NCI-H1092 (cell line): ENCODE measurements around the gene CTBP2.
A peak's percentile ranks its signal among the peaks of the same experiment; 100 is the strongest.

ENCODE experiments used
- DNase-seq: peaks from one replicate; lab custom pipeline; 2025; lab: John Stamatoyannopoulos, UW

Gene CTBP2

DNA sequence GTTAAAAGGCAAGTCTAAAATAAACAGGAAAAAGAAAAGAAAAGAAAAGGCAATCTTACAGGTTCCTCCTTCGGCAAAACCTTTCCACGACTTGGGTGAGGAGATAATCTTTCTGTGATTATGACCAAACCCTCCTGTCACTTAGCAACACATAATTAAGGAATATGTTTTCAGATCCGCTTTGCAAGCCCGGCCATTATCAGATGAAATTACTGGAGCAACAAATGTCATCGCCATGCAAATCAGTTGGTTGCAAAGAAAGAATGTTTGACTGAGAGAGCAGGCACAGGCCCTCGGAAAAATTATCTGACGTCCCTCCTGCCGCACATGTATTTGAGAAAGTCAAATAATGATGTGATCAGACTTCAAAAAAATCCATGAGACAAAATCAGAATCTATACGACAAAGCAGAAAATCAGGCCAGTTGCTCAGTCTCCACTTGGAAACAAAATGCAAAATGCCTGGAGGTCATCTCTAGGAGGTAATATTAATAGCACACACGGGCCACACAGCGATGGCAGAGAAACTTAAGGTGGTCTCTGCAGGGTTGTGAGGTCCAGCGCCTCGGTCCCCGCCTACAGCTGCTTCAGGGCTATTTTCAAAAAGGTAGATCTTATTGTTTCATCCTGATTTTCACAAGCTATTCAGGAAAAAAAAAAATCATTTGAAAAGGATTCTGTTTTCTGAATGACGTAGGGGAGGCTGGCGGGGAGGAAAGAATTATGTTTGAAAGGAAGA lies 135.7 kb downstream of the CTBP2 start:
- DNase-seq, result peak; percentile 36

DNA sequence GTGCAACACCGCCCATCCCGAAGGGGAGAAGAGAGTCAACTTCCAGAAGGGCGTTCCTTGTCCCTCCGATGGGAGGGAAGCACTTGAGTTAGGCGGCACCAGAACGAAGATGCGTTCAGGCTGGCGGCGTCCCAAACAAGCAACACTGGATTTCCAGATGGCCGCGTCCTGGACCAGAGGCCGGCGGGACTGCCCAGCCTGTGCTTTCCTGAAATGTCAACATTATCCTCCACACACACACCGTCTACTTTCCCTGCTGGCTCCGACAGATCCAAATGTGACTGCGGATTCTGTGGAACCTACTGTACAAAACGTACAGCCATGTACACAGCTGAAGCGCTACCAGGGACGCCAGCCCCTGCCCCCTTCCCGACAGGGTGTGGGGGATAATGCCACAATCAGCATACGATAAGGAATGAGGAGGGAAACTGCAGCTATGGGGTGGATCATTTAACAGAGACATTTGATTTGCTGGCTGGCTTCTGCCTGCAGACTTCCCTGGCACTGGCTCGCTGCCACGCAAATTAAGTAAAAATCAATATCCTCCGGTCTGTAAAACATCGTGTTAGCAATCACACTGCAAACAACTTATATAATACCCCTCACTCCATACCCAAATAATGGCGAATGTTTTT lies 136.4 kb downstream of the CTBP2 start:
- DNase-seq, result peak; percentile 62

DNA sequence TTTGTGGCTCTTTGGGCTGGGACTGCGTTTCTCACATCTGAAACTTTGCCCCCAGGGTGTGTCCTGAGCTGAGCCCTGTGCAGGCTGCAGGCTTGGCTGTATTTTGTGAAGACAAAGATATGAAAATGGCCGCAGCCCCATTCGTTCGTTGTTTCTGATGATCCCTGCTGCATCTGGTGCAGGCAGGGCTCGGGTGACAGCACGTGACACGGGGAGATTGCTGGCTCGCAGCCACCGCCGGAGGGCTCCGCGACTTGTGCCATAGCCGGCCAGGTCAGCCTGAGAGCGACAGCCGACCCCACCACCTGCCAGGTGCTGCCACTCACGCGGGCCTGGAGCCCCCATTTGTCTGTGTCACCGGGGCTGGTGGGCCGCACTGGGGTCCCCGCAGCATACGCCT lies 137.1 kb downstream of the CTBP2 start:
- peak; percentile 58 for DNase-seq

DNA sequence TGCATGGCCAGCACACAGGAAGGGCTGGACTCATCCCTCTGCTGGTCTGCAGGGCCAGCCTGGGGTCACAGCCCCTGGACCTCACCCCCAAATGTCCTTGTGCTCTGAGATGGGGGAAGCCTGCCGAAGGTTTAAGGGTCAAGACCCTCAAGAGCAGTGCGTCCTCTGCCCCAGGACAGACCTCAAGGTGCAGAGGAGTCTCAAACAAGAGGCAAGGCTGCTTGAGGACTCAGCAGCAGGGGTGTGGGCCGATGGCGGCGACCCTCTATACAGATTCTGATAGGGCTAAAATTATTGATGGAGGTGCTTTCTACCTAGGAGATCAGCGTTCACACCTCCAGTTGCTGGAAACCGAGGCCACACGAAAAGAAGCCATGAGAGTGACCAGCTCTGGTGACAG lies 137.7 kb downstream of the CTBP2 start:
- no peak for DNase-seq

DNA sequence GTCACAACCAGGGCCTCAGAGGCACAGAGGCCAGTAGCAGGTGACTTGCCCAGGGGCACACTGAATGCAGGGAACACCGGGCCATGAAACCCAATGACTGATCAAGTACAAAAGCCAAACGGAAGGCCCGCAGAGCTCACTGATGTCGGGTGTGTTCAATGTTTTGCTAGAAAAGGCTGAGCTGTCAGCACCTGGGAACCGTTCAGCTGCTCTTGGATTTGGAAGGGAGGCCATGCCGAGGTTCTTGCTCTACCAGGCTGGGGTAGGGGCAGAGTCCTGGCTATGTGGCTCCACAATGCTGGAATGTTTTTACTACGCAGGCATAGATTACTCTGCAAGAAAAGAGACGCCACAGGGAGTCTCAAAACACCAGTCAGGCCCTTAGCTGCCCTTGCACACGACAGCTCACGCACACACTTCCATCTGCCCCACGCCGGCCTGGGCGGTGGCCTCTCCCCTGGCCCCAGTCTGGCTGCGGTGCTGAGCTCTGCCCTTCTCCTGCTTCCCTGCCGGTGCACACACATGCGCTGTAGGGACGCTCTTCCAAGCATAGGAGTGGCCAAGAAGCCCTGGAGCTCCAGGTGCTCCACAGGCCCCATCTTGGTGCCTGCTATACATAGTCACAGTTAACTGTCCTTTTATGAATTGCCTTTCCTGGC lies 138.5 kb downstream of the CTBP2 start:
- no peak for DNase-seq

DNA sequence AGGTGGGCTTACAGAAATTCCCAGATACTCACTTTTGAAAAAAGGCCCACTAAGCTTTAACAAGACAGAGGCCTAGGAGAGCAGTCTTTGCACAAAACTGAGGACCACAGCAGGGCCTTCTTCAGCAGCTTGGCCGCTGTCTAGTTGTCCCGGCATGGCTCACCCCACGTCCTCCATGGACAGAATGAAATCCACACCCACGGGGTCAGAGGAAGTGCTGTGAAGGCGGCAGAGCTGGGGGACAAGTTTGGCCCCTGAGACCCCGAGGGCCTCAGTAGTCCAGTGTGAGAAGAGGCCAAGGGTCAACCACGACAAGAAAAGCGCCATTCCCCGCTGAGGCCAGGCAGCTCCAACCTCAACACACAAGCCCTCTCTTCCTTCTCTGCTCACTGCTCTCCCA lies 139.5 kb downstream of the CTBP2 start:
- no peak for DNase-seq

DNA sequence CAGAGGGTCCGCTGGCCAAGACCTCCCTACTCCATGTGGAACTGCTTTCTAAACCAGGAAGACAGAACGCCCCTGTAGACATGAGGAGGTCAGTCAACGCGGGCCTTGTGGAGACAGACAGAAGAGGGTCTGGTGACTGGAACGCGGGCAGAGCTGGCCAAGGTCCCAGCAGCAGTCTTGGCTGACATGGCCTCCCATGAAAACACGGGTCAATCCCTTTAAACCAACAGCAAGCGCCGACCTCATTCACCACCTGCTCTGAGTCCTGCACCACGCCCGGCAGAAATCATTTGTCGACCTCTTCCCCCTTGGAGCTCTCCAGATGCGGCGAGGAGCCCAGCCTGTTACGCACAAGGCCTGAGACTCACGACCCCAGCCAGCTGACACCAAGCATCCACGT lies 140.0 kb downstream of the CTBP2 start:
- no peak for DNase-seq

DNA sequence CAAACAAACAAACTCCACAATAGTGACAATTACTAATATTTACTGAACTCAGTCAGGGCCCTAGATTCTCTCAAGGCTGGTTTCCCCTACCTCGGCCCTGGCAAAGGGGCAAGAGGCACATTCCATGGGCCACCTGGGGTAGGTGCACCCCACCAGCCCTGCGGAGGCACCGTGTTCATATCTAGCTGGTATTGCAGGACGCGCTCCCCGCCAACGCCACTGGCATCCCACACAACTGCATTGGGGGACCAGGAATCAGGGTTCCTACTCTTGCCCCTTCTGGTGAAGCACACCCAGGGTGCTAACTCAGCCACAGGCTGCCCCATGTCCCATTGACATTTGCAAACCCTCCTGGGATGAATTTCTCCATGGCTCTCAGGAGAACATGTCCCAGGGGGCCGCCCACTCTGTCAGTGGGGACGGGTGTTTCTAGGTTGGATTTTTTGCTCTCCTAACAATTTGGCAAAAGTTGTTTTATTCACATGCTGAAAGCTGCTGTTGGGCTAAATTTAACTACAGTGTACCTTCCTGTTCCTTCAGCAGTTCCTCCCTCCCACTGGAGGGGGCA lies 141.7 kb downstream of the CTBP2 start:
- no peak for DNase-seq

DNA sequence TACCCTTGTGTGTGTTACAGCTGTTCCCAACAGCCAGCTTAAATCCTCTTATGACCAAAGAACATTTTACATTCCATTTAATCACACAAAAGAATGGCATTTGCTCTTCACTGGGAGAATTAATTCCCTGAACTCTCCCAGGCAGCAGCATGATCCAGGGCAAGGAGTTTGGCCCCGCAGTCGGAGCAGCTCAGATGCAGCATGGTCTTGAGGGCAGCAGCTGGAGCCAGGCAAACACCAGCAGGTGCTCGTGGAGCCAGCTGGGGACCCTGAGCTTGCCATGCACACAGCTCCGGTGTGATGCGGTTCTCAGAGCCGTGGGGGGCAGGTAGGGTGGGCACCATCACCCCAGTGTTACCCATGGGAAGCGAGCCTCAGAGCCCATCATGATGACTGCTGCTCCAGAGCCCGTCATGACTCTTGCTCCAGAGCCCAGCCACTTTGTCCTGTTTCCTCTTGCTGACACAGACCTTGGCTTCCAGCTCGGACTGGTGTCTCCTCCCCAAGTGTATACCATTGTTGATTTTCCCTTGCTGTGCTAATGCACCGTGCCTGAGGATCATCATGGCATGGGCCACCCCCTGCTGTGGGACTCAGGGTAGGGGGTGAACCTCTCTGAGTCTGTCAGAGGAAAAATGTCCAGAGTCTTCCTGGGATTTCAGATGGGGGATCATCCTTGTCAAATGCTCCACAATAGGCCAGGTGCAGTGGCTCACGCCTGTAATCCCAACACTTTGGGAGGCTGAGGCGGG lies 142.6 kb downstream of the CTBP2 start:
- DNase-seq, result peak; percentile 34

DNA sequence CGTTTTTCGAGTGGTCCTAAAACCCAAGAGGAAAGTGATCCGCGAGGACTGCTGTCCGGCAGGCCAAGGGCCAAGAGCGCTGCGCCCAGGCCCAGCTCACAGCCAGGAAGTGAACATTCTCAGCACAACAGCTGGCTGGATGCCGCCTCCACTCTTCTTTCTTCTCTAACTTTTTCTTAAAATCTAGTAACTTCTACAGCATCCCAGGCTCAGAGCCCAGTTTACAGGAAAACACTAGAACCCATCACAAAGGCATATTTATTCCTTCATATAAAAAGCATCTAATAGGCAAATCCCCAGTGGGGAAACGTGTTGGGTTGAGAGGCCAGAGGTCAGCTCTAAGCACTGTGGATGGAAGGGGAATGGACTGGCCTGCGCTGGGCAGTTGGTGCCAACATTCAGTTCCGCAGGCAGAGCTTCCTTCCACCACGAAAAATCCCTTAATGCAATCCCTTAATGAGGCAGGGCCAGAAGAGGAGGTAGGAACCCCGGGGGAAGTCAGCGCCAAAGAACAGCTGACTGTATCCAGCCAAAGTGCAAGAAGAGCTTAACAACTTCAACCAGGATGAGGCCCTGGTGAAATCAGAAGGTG lies 143.7 kb downstream of the CTBP2 start:
- DNase-seq, result no peak

DNA sequence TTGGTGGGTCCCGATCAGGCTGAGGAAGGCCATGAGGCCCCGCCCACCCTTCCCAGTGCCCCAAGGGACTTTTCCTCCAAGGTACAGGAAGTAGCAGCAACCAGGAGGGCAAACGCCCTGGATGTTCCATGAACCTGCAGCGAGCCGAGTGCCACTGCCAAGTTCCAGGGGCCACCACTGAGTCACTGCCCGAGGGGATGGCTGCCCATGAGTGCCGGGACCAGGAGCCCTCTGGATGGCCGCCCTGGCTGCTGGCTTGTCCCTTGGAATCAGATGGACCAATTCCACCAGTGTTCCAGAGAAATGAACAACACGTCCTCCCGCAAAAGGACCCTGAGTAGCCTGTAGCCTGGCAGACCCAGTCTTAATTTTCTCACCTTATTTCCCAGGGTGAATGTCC lies 144.2 kb downstream of the CTBP2 start:
- DNase-seq, result no peak

DNA sequence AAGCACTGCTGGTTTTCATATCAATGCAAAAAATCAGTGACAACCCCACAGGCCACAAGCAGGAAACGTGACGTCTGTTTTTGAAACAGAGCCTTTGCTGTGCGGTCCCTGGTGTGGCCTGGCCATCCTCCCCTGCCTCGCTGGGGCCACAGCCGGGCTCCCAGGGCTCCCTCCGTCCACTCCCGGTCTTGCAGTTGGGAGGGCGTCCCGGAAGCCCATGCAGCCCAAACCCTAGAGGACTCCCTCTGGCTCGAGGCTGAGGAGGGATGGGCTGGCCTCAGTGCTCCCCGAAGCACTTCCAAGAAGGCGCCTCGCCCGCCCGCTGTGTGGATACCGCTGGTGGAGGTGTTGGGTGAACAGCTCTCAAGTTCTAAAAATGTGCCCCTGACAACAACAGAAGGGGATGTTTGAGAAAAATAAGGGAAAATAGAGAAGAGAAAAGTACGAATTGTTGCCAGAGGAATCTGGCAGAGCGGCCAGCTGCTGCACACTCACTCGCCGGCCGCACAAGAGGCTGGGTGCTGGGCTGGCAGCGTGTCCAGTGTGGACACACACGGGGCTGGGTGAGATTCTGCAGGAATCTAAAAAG lies 144.9 kb downstream of the CTBP2 start:
- no peak for DNase-seq

DNA sequence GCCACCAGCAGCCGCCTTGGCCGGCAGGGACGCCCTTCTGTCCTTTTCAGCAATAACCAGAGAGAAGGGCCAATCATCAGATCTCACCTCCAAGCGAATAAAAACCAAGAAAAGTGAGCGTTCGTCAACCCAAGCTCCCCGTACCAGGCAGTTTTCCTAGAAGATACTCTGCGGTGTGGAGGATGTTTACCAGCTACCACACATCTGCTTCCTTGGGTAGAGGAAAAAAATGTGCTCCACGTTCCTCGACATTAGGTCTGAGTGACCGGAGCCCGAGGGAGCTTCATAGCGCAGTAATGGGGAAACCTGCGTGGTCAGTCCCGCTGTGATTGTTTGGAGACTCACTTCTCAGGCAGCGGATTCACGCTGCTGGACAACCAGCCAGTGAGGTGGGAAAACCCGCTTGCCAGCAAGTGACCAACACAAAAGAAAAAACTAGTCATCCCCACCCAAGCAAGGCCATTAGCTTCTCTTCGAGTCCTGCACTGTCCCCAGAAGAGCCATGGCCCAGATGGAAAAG lies 145.5 kb downstream of the CTBP2 start:
- DNase-seq, result no peak

DNA sequence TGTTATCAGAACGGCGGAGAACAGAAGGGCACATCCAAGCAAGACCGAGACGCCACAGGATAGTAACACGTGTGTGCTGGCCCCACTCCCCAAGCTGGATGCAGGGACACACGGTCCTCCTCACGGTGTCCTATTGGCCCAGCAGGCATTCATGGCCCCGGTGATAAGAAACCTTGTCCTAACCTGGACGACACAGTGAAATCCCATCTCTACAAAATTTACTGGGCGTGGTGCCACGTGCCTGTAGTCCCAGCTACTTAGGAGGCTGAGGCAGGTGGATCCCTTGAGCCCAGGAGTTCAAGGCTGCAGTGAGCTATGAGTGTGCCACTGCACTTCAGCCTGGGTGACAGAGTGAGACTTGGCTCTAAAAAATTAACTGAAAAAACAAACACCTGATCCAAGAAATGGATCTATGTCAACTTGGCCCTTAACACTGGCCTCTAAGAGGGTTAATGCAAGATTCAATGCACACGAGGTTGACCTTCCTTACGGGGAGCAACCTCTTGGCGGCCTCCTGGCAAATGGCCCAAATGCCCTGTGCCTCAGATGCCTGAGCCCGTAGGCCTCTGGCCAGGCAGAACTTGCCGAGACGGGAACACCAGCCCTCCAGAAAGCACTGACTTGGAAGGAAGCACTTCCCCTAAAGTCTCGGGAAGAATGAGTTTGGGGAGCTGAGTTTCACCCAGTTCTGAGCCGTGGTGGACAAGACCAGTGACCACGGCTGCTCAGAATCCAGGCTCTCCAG lies 146.1 kb downstream of the CTBP2 start:
- DNase-seq, result no peak

DNA sequence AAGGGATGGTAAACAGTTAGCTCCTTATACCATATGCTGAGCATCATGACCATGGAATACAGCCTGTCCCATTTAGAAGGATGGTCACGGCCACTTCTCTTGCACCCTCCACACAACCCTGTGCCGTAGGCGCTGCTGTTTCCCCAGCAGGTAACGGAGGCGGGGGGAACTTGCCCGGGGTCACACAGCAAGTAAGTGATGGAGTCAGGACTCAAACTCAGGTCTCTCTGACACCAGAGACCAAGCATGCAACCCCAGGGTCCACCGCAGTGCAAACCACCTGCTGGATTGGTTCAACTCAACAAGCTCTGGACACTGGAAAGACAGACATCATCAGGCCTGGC lies 146.9 kb downstream of the CTBP2 start:
- DNase-seq, result no peak

DNA sequence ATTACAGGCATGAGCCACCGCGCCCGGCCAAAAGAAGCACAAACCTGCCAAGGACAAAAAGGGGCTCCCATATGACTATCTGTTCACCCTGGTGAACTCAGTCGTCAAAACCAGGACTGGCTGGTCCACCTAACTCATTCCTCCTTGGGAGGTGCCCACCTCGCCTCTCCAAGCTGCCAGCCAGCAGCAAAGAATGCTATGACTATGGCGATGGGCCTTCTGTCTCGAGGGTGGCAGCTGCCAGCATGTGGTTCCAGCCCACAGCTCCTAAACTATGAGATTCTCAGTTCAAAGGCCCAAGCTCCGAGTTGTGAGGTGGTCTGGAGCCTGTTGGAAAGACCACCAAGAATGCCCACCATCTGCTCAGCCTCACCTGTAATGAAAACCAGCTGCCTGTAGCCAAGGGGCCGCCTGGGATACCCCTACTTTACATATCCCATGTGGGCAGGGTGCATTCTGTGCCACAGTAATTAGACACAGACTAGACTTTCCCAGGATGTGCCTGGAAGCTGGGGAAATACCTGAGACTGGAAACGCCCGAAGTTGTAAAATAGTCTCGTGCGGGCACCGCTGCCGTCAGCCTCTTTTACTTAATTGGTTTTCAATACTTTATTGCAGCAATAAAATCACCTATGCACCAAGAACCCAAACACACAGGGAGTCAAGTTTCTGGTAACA lies 147.4 kb downstream of the CTBP2 start:
- no peak for DNase-seq

DNA sequence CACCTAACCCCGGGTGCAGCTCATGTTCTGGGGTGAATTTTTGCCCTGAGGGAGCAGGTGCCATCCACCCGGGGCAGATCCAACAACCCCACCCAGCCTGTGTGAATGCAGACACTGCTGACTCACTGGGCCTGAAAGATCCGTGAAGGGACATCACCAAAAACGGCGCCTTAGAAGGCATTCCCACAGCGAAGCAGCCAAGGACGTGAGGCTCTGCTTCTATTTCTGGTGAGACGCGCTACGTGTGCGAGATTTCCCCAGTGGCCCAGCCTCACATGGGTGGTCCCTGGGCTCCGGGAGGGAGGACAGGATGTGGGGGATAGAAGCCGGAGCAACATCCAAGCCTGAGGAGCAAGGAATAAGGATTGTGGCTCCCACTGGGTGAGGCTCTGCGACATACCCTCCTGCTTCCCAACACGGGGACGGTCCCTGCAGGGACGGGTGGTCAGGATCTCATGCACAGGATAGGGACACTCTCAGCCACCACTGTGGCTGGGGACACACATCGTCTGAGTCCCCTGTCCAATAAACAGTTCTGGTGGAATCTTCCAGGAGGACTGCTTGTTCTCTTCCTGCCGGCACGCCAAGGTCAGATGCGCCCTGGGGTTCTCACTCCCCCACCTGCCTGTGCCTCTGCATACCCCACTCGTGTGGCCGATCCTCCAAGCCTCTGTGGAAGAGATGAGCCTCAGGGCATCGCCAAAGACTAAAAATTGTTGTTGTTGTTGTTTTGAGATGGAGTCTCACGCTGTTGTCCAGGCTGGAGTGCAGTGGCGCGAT lies 148.2 kb downstream of the CTBP2 start:
- no peak for DNase-seq

DNA sequence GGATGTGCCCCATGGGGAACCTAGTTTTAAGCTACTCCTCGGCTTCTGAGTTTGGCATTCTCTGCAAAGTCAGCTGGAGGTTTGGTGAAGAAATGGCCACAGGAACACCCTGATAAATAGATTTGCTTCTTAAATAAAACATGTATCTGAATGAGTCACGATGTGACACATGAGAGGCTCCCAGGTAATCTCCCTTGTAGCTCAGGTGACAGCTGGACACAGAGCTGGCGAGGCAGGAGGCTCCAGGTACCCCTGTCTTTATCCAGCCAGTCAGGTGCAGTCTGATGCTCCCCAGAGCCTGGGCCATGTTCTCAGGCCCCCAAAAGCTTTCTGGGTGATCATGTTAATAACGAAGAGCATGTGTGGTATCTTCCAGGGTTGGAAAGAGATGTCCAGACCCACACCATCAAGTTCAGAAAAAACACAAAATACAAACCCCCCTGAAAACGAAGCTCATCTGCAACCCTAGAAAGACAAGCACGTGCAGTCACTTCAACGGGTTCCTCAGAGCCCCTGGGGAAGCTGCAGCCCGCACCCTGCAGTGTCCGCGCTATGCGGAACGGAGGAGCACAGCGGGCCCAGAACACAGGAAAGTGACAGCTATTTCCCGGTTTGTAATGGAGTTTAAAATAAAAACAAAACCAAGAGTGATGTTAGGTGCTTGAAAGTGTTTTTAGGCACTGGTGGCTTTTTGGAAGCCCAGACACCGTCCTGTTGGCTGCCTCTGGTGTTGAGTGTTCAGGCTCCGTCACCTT lies 149.0 kb downstream of the CTBP2 start:
- DNase-seq, result no peak

DNA sequence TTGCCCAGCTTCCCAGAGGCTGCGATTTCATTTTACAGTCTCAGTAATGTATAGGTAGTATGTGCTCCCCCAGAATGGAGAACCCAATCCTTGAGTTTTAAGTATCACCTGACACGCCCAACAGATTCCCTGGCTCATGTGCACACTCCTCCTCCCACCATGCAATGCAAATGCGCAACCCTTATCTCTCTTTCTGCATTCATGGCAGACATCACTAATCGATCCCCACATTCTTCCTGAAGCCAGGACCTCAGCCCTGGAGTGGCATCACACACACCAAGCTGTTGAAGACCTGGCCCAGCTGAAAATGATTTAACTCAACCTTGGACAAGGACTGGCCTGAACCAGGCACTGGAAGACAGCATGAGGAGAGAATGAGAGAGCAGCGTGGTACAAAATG lies 150.0 kb downstream of the CTBP2 start:
- DNase-seq, result no peak
